DOHH2 (cell line): Measurements from ENCODE around the gene BNC2.
"Not testable (repeated sequence)": the region's sequence is repeated elsewhere in the genome, so short reads cannot be mapped to it uniquely, and the experiment has no call there.

Experiments
- H3F3A ChIP-seq: fragments of 200-600 bp; sonication (generic), shearing (Covaris generic); 2 replicates; pipeline ENCODE4 v1.6.0; 2016; ENCODE audit warnings: antibody characterized with exemption, mild to moderate bottlenecking; ENCODE audit not compliant: control insufficient read depth, insufficient read depth
- H3K27ac ChIP-seq: fragments of 200-600 bp; sonication (generic); 2 replicates; pipeline ENCODE4 v1.5.1; 2014; ENCODE audit warnings: low read depth, mild to moderate bottlenecking, low read length, moderate library complexity
- H3K27me3 ChIP-seq: fragments of 200-600 bp; sonication (generic); 2 replicates; pipeline ENCODE4 v1.6.1; 2014; ENCODE audit warnings: mild to moderate bottlenecking, low read length, mixed read lengths; ENCODE audit not compliant: control insufficient read depth
- H3K36me3 ChIP-seq: fragments of 200-600 bp; sonication (generic); 2 replicates; pipeline ENCODE4 v1.6.1; 2014; ENCODE audit warnings: mild to moderate bottlenecking, low read length, moderate library complexity, mixed read lengths; ENCODE audit not compliant: control insufficient read depth
- H3K4me1 ChIP-seq: fragments of 200-600 bp; sonication (generic); 2 replicates; pipeline ENCODE4 v1.6.1; 2014; ENCODE audit warnings: mild to moderate bottlenecking, low read length, mixed read lengths; ENCODE audit not compliant: control insufficient read depth
- H3K4me2 ChIP-seq: fragments of 200-600 bp; sonication (generic); 2 replicates; pipeline ENCODE4 v1.6.0; 2014; ENCODE audit warnings: mild to moderate bottlenecking, low read length, moderate library complexity
- H3K4me3 ChIP-seq: fragments of 200-600 bp; sonication (generic); 2 replicates; pipeline ENCODE4 v1.5.1; 2014; ENCODE audit warnings: mild to moderate bottlenecking, low read length, mixed read lengths
- H3K79me2 ChIP-seq: fragments of 200-600 bp; sonication (generic); 2 replicates; pipeline ENCODE4 v1.6.1; 2014; ENCODE audit warnings: mild to moderate bottlenecking, low read length, mixed read lengths; ENCODE audit not compliant: control insufficient read depth
- H3K9me2 ChIP-seq: fragments of 200-600 bp; sonication (generic); replicated peaks from 2 replicates; pipeline ENCODE4 v1.6.1; 2014; ENCODE audit warnings: mild to moderate bottlenecking, low read length, mixed read lengths; ENCODE audit not compliant: control insufficient read depth
- H3K9me3 ChIP-seq: fragments of 200-600 bp; sonication (generic); 2 replicates; pipeline ENCODE4 v1.6.1; 2014; ENCODE audit warnings: antibody characterized with exemption, low read length, mixed read lengths; ENCODE audit not compliant: control insufficient read depth, insufficient read depth
- H4K20me1 ChIP-seq: fragments of 200-600 bp; sonication (generic); 2 replicates; pipeline ENCODE4 v1.6.0; 2014; ENCODE audit warnings: low read depth, mild to moderate bottlenecking, antibody characterized with exemption, low read length, moderate library complexity; ENCODE audit not compliant: control insufficient read depth, insufficient read depth
- CTCF ChIP-seq: fragments of 200-600 bp; sonication (generic); IDR thresholded peaks from one replicate; pipeline ENCODE4 v1.5.1; 2014; ENCODE audit warnings: antibody characterized with exemption, mild to moderate bottlenecking, low read depth, low read length; ENCODE audit not compliant: poor library complexity, severe bottlenecking
- EZH2phosphoT487 ChIP-seq: fragments of 200-600 bp; sonication (generic); IDR thresholded peaks from 2 replicates; pipeline ENCODE4 v1.6.1; 2017; ENCODE audit warnings: borderline replicate concordance, mild to moderate bottlenecking, antibody characterized with exemption, low read length, moderate library complexity, mixed read lengths

Gene BNC2

GRCh38 chr9:16441791-16442190, 428.7 kb downstream of the BNC2 start:
- no peak overlapping the region for H3K4me2 ChIP-seq
- no peaks in the 10 kb centered on the region for H3K79me2 ChIP-seq
- H3K4me1 ChIP-seq, result no peaks in the 10 kb centered on the region
- no peaks in the 10 kb centered on the region for H4K20me1 ChIP-seq
- TF ChIP-seq EZH2phosphoT487, result no peak
- H3K9me3 ChIP-seq, result no peaks in the 10 kb centered on the region; the same call in 1 of the 2 replicates
- H3K36me3 ChIP-seq, result no peaks in the 10 kb centered on the region
- H3K4me3 ChIP-seq, result no peak overlapping the region
- H3K9me2 ChIP-seq, result no peaks in the 10 kb centered on the region
- H3K27me3 ChIP-seq, result no peaks in the 10 kb centered on the region
- H3K27ac ChIP-seq, result no peak overlapping the region
- H3F3A ChIP-seq, result no peaks in the 10 kb centered on the region

- not testable (repeated sequence) for H3K9me3 ChIP-seq, H3K9me2 ChIP-seq, H3K4me3 ChIP-seq, H3K27me3 ChIP-seq, H3K27ac ChIP-seq, H3K79me2 ChIP-seq, H4K20me1 ChIP-seq, H3K36me3 ChIP-seq, H3K4me2 ChIP-seq, H3F3A ChIP-seq, H3K4me1 ChIP-seq
These were observed 431.6 kb downstream of the BNC2 start for GRCh38 chr9:16438831-16439230.

GRCh38 chr9:16436545-16436944, 433.9 kb downstream of the BNC2 start:
- H3K4me1 ChIP-seq, result no peaks in the 10 kb centered on the region
- no peaks in the 10 kb centered on the region; the same call in 1 of the 2 replicates for H3K9me3 ChIP-seq
- no peaks in the 10 kb centered on the region for H3K27me3 ChIP-seq
- no peak overlapping the region for H3K4me2 ChIP-seq
- no peak for TF ChIP-seq CTCF
- TF ChIP-seq EZH2phosphoT487, result no peak
- H3K9me2 ChIP-seq, result no peaks in the 10 kb centered on the region
- no peaks in the 10 kb centered on the region for H3F3A ChIP-seq
- no peaks in the 10 kb centered on the region for H3K79me2 ChIP-seq
- H3K27ac ChIP-seq, result no peak overlapping the region
- H4K20me1 ChIP-seq, result no peaks in the 10 kb centered on the region
- no peak overlapping the region for H3K4me3 ChIP-seq
- no peaks in the 10 kb centered on the region for H3K36me3 ChIP-seq

- Histone ChIP-seq H3K27ac (no peak overlapping the region), H3K4me1 (no peaks in the 10 kb centered on the region), H3K27me3 (no peaks in the 10 kb centered on the region), H3K79me2 (no peaks in the 10 kb centered on the region), H3F3A (no peaks in the 10 kb centered on the region), H3K36me3 (no peaks in the 10 kb centered on the region), H3K4me3 (no peak overlapping the region), H4K20me1 (no peaks in the 10 kb centered on the region), H3K9me3 (no peaks in the 10 kb centered on the region; the same call in 1 of the 2 replicates), H3K9me2 (no peaks in the 10 kb centered on the region), H3K4me2 (no peak overlapping the region)
- TF ChIP-seq EZH2phosphoT487 (no peak), CTCF (no peak)
These were observed 435.9 kb downstream of the BNC2 start for GRCh38 chr9:16434526-16434925.
